Lung (tissue), 12 donors: Measurements from ENCODE around the gene RNF227. TPM values are rescaled to one million over a fixed set of nuclear protein-coding genes. Genes with fewer than 3 reads are reported as not detected.

Experiments used
- ATAC-seq: fragments of 200-7000 bp; cut with Tn5 transposase; one replicate; pipeline ENCODE4 v1.9.1; 2020; ENCODE audit warnings: moderate number of reproducible peaks; ENCODE audit not compliant: insufficient read depth, low FRiP score
- DNase-seq, 3 donors: peaks; one replicate each; pipeline ENCODE4 v3.0.0-alpha.2; 2013 to 2017
- H3K27ac ChIP-seq, 2 donors: one replicate each; pipeline ENCODE4 v1.5.1; 2013; ENCODE audit warnings: mild to moderate bottlenecking in 2 of 2, moderate library complexity in 2 of 2, control low read depth in 1 of 2, inconsistent platforms in 1 of 2, low read depth in 1 of 2, low read length in 1 of 2
- H3K27me3 ChIP-seq, 3 donors: one replicate each; pipeline ENCODE4 v1.5.1; 2013; ENCODE audit warnings: low read length in 2 of 3; ENCODE audit not compliant: control insufficient read depth in 3 of 3, insufficient read depth in 3 of 3
- H3K36me3 ChIP-seq, 4 donors: one replicate each; pipeline ENCODE4 v1.5.1; 2013; ENCODE audit warnings: low read length in 4 of 4, mild to moderate bottlenecking in 1 of 4, moderate library complexity in 1 of 4; ENCODE audit not compliant: control insufficient read depth in 4 of 4, insufficient read depth in 4 of 4
- H3K4me1 ChIP-seq, 5 donors: one replicate each; pipeline ENCODE4 v1.5.1; 2013; ENCODE audit warnings: low read length in 5 of 5, mild to moderate bottlenecking in 2 of 5, moderate library complexity in 1 of 5; ENCODE audit not compliant: control insufficient read depth in 5 of 5, insufficient read depth in 5 of 5
- H3K4me3 ChIP-seq: one replicate; pipeline ENCODE4 v1.5.1; 2013; ENCODE audit warnings: mild to moderate bottlenecking, control low read depth, moderate library complexity
- H3K9ac ChIP-seq, 2 donors: one replicate each; pipeline ENCODE4 v1.5.1; 2013; ENCODE audit warnings: low read length in 2 of 2, control low read depth in 1 of 2; ENCODE audit not compliant: insufficient read depth in 1 of 2
- H3K9me3 ChIP-seq, 4 donors: one replicate each; pipeline ENCODE4 v1.5.1; 2013; ENCODE audit warnings: low read length in 3 of 4, mild to moderate bottlenecking in 1 of 4, moderate library complexity in 1 of 4; ENCODE audit not compliant: control insufficient read depth in 4 of 4, insufficient read depth in 3 of 4
- WGBS, 2 donors: extraction: QIAGEN DNeasy Blood & Tissue Kit; methylation state at CpG; one replicate each; pipeline ENCODE4 v1.1.7; 2013; 5-methylcytosine and 5-hydroxymethylcytosine counted together
- polyA plus RNA-seq, 2 donors: library from polyadenylated mRNA; stranded (reverse); fragments of 200-250 nt; gene quantifications; one replicate each; pipeline ENCODE4 v1.2.1, GENCODE V29; 2013
- total RNA-seq, 2 donors: library from RNA; depleted of rRNA in 1 of 2; stranded (reverse); fragments of >200 nt in 1 of 2; gene quantifications; one replicate each; pipeline ENCODE4 v1.2.1, GENCODE V29; 2014 to 2021
- TF ChIP-seq, protein P1 (sequence below): IDR thresholded peaks from 2 replicates; pipeline ENCODE4 v1.5.1; 2012; ENCODE audit warnings: mild to moderate bottlenecking; ENCODE audit errors: control extremely low read depth, extremely low read depth
- donor health status: control.
- donor health status: control.
- donor health status: Bipolar disorder and iron deficiency.
- donor health status: healthy.
- donor health status: DM: yes; HTN: yes; CAD: no.

The RNF227 gene
- total and polyA plus RNA-seq, 4 donors = 4.1 to 8.0 (median 5.7) TPM

DNA sequence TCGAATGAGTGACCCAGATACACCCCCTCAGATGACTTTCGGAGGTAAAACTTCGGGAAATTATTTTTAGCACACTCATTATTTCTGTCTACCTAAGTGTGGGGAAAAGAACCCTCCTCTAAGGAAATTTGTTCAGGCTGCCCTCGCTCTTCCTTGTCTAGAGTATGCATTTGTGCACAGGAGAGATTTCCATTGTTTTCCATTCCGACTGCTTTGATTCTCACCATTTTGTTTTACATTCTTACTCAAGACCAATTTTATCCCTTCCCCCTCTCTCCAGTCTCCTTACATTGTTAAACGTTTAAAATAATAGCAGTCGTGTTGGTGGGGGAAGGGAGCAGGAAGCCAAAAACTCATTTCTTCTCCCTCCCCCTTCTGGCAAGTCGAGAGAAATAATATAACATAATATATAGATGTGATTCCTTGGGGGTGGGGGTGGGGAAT is 29.0 kb downstream of the RNF227 start:
- Histone ChIP-seq H3K4me1 (peaks cover 15 to 63% (median 26%) of the 10 kb centered on the region in 5 donors), H3K36me3 (peaks cover 0 to 22% (median 13%) of the 10 kb centered on the region in 4 donors), H3K4me3 (no peak overlapping the region), H3K9ac (peak overlapping the region; percentile 20 to 81), H3K27ac (peak overlapping the region; percentile 14 to 93), H3K9me3 (no peaks in the 10 kb centered on the region), H3K27me3 (no peaks in the 10 kb centered on the region)
- TF ChIP-seq, protein P1, sequence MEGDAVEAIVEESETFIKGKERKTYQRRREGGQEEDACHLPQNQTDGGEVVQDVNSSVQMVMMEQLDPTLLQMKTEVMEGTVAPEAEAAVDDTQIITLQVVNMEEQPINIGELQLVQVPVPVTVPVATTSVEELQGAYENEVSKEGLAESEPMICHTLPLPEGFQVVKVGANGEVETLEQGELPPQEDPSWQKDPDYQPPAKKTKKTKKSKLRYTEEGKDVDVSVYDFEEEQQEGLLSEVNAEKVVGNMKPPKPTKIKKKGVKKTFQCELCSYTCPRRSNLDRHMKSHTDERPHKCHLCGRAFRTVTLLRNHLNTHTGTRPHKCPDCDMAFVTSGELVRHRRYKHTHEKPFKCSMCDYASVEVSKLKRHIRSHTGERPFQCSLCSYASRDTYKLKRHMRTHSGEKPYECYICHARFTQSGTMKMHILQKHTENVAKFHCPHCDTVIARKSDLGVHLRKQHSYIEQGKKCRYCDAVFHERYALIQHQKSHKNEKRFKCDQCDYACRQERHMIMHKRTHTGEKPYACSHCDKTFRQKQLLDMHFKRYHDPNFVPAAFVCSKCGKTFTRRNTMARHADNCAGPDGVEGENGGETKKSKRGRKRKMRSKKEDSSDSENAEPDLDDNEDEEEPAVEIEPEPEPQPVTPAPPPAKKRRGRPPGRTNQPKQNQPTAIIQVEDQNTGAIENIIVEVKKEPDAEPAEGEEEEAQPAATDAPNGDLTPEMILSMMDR = no peak
- ATAC-seq (no peak), DNase-seq (no peak)
- WGBS, 2 donors = 2% methylated on average over 8 of the region's 8 CpGs

DNA sequence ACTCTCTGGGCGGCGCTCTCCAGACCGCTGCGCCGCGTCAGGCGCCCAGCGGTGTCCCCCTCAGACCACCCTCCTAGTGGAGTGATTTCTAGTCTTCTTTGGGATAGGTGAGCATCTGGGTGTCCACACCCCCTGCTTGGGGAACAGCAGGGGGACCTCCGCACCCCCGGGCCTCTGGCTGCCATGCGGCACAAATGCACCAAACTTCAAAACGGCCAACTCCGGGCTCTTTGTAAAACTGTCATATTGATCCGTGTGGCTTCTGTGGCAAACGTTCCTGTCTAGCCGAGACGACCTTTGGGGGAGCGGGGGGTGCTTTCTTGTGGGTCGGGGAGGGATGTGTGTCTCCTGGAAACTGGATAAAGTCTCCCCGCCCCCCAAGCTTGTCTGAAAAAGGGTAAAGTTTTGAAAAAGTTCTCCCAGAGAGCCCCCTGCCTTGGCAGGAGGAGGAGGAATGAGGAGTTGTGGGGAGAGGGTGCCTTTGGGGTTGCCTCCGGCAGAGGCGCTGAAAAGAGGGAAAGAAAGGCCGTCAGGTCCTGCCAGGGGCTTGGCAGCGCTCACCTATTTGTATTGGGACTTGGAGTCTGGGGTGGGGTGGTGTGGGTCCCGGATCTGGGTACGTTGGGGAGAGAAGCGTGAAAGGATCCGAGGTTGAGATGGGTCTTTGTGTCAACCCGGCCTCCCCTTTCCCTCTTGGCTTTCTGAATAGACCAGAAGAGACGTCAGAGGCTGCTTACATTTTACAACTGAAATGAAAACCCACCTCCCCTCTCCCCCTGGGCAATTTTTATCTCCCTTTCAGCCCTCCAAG is 29.7 kb downstream of the RNF227 start:
- Histone ChIP-seq H3K27ac (peak overlapping the region; percentile 40 to 86), H3K36me3 (peaks cover 0 to 16% (median 12%) of the 10 kb centered on the region in 4 donors), H3K27me3 (no peaks in the 10 kb centered on the region), H3K4me3 (peak overlapping the region; percentile 46), H3K4me1 (peaks cover 15 to 69% (median 29%) of the 10 kb centered on the region in 5 donors), H3K9ac (peak overlapping the region; percentile 28 to 81), H3K9me3 (no peaks in the 10 kb centered on the region)
- DNase-seq = peak; percentile 68 to 78 (median 68)
- TF ChIP-seq, protein P1 = no peak
- WGBS, 2 donors = 1 to 2% methylated on average over 30 of the region's 30 CpGs
- ATAC-seq = no peak

DNA sequence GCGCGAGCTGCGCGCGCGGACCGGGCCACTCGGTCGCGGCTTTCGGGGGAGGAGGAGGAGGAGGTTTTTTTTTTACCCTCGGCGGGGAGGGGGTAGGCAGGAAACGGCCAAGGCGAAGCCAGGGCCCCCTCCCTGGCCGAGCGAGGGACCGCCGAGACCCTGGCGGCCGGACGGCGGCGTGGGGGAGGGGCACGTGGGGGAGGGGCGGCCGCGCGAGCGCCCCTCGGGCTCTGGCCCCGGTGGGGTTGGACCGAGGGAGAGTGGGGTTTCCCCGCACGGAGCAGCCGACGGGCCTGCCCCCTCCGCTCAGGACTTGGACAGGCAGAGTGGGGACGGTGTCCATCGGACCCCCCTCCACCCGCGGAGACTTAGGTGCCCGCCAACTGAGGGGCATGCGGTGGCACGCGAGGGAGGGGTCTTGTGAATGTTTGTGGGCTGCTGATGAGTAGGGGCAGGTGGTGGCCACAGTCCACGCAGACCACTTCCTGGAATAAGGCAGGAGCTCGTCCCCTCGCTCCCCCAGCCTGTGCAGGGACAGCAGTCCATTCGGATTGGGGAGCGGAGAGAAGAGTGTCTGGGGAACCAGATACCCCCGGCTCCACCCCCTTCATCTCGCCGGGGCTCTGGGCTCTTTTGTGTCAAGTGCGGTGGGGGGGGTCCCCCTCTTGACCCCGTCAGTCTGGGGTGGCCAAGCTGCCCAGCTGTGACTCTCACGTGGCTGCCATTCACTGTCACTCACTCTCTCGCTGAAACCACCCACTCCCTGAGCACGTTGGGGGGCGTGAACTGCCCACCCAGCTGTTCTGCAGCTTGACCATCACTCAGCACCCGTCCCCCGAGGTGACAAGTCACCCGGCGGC is 30.5 kb downstream of the RNF227 start:
- peak overlapping the region; percentile 28 to 81 for H3K9ac ChIP-seq
- peaks cover 0 to 11% (median 8%) of the 10 kb centered on the region in 4 donors for H3K36me3 ChIP-seq
- 1% methylated on average over 36 to 64 of the region's 64 CpGs for WGBS, 2 donors
- H3K4me1 ChIP-seq = peaks cover 15 to 69% (median 28%) of the 10 kb centered on the region in 5 donors
- ATAC-seq (no peak), DNase-seq (peak; percentile 86 to 90 (median 87))
- TF ChIP-seq, protein P1 = no peak
- peak overlapping the region; percentile 46 for H3K4me3 ChIP-seq
- H3K27me3 ChIP-seq = no peaks in the 10 kb centered on the region
- H3K9me3 ChIP-seq = no peaks in the 10 kb centered on the region
- H3K27ac ChIP-seq = peak overlapping the region; percentile 59 to 86
